NCI-H2029 (cell line): ENCODE results near the gene DNMT3B.
A peak's percentile ranks its signal among the peaks of the same experiment; 100 is the strongest.
"Not testable (repeated sequence)": the region's sequence is repeated elsewhere in the genome, so short reads cannot be mapped to it uniquely, and the experiment has no call there.

ENCODE experiments used
- DNase-seq: peaks from one replicate; lab custom pipeline; 2025; lab: John Stamatoyannopoulos, UW

DNMT3B gene

DNA sequence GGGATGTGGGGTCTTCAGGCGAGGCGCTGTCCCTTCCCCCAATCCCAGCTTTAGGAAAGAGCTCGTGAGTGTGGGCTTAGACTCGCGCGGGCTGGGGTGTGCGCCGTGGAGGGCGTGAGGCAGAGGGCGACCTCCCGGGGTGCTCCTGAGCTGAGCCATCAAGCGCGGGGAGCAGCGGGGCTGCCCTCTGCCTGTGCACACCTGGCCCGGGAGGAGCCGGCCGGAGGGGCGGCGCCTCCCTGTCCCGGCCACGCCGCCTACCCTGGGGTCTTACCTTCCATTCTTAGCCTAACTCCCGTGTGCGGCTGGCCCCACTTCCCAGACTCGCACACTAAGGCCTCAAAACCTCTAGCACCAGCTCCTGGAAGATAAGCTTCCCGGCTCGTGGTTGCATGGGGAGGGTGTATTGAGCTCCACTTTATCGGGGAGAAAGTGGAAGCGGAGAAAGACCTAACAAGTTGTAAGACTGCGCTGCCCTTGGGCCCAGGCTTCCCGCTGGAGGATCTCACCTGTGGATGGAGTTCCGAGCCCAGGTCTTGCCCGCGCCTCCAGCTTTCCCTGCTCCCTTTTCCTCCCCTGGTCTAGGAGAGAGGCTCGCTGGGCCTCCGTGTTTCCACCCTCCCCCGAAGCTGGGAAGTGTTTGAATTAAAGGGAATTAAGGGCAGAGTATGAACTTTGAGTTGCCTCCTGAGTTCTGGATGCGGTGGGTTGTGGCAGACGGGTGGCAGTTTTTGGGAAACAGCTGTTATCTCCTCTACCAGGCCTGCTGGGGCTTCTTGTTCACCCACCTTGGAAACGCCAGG, 1.2 kb downstream of the DNMT3B start:
- DNase-seq = no peak

DNA sequence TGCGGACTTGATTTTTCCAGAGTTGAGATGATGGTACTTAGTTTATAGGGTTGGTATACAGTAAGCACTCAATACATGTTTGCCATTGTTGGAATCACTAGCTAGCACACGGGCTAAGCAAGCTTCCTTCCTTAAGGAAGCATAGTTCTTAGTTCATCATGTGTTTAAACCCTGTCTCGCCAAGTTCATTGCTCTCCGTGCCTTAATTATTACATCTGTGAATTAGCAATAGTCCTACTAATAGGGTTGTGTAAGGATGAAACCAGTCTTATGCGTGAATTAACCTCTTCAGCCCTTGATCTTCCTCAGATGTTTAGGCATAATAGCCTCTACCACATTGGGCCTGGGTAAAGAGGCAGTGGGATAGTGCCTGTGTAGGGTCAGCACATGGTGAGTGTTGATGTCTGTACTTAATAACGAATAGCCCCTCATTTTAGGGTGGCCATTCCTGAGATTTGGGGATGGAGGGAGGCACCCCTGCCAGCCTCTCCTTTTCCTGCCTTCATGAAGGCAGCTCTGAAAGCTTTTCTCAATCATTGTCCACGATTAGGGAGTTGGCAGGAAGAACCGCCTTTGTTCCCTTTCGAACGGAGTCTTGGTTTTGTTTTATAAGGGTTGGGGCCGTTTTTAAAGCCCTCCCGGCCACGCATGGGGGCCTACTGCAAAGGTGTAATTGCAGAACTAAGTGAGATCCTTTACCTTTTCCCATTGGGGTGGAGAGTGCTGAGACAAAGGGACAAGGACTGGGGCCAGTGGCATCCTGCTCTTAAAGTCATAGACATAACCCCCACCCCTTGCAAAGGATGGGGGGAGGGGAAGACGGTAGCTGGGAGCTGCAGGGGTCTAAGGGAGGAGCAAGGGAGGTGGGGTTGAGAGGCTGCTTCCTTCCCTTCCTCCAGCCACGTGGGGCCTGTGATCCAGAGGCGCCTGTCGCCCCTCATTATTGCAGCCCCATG, 2.1 kb downstream of the DNMT3B start:
- DNase-seq = no peak

DNA sequence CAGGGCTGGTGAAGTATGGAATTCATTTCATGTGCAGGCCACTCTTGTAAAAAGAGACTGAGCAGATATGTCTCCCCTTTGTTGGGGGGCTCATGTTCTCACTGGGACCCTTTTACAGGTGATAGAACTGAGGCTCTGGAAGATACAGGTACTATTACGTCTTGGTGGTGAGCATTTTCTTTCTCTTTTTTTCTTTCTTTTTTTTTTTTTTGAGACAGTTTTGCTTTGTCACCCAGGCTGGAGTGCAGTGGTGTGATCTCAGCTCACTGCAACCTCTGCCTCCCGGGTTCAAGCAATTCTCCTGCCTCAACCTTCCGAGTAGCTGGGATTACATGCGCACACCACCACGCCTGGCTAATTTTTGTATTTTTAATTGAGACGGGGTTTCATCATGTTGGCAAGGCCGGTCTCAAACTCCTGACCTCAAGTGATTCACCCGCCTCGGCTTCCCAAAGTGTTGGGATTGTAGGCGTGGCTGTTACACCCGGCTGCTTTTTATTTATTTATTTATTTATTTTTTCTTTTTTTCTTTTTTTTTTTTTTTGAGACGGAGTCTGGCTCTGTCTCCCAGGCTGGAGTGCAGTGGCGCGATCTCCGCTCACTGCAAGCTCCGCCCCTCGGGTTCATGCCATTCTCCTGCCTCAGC, 3.2 kb downstream of the DNMT3B start:
- not testable (repeated sequence) for DNase-seq

DNA sequence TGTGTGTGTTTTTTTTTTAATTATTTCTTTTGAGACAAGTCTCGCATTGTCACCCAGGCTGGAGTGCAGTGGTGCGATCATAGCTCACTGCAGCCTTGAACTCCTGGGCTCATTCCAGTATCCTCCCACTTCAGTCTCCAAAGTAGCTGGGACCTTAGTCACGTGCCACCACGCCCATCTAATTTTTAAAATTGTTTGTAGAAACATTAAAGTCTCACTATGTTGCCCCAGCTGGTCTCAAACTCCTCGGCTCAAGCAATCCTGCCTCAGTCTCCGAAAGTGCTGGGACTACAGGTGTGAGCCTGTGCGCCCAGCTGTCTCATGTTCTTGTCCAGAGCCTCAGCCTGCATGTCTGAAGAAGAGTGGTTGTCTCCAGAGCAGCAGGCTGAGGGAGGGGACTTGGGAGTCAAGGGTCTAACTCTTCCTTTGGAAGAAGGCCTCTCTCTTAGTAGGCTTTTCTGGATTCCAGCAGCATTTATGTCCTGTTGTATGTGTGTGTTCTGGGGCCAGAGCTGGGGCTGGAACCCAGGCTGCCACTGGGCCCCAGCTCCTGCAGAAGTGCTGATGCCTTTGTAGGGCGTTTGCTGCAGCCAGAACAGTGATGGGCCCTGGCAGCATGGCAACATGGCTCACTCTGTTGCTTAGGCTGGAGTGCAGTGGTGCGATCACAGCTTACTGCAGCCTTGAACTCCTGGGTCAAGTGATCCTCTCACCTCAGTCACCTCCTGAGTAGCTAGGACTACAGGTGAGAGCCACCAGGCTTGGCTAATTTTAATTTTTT, 5.4 kb downstream of the DNMT3B start:
- DNase-seq = no peak

DNA sequence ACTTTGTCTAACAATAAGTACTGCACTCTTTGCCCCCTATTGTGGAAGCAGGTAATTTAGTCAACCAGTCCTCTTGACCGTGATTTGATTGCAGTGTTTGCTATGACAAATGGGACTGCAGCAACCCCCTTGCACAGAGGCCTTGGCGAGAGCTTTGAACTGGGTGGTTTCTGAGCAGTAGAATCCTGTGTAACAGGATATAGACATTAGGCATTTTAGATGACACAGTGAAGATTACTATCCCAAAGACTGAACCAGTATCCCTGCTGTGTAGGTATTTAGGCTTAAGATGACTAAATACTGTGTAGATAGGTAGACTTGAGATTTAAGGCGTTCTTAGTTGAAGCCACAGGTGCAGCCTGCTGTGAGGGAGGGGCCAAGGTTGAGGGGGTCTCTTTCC, 9.9 kb downstream of the DNMT3B start:
- no peak for DNase-seq

DNA sequence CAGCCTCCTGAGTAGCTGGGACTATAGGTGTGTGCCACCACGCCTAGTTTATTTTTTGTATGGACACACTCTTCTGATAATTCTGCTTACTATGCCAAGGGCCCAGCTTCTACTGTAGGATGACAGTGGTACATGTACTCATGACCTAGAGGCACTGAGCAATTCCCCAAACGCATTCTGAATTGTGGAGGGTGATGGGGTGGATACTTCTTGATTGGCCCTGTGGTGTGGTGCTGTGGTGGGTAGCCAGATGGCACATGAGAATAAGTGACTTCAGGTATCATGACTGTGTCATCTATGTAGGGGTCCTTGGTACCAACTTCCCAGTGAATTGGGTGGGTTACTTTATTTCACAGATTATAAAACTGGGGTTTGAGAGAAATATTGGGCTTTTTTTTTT, 11.0 kb downstream of the DNMT3B start:
- DNase-seq = no peak

DNA sequence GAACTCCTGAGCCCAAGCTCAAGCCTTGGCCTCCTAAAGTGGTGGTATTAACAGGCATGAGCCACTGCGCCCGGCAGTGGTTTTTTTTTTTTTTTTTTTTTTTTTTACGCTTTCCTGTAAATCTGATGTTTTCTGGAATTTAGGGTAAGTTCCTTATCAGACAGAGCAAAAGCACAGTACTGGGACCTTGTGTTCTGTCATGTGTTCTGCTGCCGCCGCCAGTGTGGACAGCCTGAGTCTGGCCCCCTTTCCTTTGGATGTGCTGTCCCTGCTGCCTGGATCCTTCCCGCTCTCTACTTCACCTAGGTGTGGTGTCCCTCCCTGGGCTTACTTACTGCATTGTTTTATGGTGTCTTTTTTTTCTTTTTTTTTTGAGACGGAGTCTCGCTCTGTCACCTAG, 11.7 kb downstream of the DNMT3B start:
- no peak for DNase-seq

DNA sequence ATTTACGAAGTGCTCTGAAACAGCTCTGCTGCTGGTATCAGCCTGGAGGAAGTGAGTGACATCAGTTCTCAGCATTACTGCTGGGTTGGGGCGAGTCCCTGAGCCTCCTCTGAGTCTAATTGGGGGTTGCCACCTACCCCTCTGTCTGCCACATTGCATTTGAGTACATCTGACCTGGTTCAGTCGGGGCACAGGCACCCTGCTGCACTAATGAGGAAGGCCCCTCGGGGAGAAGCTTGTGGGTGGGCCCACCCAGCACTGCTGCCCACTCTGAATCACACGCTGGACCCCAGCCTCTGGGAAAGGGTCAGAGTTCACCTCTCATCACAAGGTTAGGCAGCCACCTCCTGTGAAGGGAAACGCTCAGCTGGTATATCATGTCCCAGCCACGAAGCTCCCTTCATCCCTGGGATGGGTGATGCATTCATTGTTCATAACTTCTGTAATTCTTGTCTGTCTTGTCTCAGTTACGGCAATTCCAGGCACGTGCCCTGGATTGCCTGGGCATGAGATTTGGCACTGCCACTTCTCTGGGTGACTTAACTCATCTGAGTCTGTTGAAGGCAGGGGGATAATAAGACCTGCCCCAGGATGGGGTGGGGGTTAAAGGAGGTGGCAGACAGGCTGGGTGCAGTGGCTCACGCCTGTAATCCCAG, 13.3 kb downstream of the DNMT3B start:
- DNase-seq = no peak

DNA sequence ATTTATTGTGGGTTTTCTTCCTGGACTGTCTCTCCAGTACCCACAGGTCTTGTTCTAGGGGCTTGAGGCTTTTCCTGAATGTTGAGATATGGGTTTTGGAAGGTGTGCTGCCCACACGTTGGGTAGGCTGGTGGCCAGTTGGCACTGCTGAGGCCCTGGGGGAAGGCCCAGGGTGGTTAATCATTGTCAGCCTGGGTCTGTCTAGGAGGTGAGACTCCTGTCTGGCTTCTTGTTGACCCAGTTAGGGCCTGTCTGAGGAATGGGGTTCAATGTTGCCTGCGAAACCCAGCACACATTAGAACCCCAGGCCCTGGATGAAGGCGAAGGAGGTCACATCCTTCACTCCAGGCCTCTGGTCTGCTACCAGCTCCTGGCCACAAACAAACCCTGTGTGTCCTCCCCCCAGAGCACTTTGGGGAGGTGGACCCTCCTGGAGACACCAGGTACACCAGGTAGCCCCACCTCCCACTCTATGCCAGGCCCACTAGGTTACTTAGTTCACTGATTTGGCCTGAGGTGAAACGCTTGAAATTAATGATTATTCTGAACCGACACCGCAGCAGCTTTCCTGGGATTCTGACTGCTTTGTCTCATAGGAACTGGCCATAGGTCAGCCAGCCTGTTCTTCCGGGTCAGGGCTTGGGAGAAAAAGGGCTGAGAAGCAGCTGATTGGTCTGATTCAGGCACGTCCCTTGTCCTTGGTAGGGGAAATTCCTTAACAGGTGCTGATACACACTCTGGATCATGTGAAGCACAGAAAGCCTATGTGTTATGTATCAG, 15.2 kb downstream of the DNMT3B start:
- no peak for DNase-seq

DNA sequence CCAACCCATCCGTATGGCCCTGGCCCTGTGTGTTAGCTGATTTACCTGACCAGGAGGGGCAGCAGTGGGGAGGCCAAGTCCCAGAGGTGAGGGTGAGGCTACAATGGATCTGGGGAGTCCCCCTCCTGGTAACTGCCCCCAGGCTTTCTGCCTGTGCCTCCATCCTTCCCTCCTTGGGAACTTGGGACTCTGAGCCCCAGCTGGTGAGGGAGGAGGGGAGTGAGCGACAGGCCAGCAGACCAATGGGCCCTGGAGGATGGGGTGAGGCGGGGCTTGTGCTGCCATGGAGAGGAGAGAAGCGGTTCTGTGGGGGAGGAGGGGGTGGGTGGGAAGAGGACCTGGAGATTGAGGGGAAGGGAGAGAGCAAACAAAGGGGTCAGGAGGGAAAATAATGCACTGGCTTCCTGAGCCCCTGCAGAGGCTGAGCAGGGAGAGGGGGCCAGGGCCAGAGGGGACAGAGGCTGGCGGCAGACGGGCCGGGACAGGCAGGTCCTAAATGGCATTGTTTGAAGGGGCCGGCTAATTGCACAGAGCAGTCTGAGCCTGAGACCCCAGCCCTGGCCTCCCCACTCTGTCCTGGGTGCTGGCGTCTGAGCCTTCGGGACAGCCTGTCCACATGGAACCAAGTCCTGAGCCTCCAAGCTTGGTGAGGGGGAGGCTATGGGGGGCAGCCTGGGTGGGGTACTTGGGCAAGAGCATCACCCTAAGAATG, 17.5 kb downstream of the DNMT3B start:
- no peak for DNase-seq

DNA sequence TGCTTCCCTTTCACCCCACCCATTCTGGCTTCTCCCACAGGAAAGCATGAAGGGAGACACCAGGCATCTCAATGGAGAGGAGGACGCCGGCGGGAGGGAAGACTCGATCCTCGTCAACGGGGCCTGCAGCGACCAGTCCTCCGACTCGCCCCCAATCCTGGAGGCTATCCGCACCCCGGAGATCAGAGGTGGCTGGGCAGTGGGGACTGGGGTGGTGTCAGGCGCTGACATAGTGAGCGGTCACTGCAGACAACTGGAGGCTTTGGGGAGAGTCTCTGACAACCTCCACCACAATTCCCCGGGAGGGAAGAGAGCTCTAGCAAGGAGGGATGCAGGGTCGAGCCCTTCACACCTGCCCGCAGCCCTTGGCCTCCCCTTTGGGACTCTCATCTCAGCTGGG, 18.1 kb downstream of the DNMT3B start:
- no peak for DNase-seq

DNA sequence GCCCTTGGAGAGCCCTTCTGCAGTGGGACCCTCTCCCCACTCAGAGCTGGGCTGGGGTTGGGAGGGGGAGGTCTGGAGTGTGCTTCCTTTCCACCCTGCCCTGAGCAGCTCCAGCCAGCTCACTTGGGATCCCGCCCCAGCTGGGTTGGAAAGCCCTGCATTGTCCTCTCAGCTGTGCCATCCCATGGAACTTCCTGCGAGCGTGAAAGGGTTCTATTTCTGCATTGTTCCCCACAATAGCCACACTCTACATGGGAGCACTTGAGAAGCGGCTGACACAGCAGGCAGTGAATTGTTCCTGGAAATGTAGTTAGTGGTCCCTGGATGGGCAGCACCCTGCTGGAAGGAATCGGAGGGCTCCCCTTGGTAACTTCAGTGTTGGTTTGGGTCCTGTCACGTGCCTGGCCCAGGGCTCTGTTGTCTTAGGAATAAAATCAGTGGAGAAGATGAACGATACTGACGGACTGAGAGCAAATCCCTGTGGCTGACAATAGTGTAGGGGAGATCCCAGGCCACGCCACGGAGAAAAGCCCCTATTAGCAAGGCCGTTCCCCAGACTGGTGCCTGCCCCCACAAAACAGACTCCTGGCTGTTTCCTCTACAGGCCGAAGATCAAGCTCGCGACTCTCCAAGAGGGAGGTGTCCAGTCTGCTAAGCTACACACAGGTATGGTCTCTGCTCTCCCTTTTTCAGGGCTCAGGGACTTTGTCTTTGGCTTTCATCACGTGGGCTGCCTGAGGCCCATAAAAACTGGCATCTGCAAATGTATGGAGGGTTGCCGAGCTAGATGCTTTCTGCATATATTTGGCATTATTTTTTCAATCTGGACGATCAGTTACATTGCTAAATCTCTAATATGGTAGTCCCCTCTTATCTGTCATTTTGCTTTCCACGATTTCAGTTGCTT, 18.8 kb downstream of the DNMT3B start:
- DNase-seq = no peak

DNA sequence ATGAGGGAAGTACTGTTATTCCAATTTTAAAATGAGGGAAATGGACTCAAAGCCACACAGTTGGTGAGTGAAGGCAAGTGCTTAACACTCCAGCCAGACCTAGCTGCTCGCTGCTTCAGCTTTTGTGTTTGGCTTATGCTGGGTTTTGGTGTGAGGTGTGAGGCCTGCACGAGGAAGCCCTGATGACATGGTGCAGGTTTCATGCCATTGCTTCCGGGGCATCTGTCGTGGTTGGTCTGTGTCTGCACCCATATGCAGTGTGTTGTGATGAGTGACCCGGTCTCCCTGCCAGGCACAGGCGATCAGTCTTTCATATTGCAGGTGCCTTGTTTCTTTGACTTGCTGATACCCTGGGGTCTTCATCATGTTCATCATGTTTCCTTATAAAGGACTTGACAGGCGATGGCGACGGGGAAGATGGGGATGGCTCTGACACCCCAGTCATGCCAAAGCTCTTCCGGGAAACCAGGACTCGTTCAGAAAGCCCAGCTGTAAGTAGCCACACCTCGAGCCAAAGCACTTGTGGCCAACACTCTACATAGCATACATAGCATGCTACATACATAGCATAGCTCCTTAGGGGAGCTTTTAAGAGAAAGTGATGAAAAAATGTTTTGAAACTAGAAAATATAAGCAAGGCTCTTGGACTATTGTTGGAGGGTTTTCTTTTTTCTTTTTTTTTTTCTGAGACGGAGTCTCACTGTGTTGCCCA, 22.3 kb downstream of the DNMT3B start:
- no peak for DNase-seq

DNA sequence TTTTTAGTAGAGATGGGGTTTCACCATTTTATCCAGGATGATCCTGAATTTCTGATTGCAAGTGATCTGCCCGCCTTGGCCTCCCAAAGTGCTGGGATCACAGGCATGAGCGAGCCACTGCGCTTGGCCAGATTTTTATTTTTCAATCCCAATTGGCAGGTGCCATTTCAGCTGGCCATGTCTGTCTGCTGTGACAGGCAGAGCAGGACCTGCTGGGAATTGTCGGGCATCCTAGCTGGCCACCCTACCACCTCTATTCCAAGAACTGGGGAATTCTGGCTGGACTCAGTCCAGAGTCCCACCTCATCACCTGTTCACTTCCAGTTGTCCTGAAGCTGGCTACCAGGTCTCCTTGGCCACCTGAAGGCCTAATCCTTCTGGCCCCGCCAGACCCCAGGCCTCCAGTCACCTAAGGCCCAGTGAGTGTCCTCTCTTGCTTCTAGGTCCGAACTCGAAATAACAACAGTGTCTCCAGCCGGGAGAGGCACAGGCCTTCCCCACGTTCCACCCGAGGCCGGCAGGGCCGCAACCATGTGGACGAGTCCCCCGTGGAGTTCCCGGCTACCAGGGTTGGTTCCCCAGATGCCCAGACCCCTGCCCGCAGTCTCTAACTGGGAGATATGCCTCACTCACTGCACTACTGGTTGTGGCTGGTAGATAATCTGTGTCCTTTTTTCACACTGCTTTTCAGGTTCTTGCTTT, 24.0 kb downstream of the DNMT3B start:
- DNase-seq = no peak

DNA sequence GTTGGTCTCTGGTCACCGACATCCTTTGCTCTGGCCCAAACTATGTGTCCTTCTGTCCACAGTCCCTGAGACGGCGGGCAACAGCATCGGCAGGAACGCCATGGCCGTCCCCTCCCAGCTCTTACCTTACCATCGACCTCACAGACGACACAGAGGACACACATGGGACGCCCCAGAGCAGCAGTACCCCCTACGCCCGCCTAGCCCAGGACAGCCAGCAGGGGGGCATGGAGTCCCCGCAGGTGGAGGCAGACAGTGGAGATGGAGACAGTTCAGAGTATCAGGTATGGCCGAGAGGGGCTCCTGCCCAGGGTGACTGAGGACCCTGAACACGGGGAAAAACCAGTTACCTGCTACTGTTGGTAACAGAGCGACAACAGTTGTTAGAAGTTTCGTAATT, 25.0 kb downstream of the DNMT3B start:
- no peak for DNase-seq

DNA sequence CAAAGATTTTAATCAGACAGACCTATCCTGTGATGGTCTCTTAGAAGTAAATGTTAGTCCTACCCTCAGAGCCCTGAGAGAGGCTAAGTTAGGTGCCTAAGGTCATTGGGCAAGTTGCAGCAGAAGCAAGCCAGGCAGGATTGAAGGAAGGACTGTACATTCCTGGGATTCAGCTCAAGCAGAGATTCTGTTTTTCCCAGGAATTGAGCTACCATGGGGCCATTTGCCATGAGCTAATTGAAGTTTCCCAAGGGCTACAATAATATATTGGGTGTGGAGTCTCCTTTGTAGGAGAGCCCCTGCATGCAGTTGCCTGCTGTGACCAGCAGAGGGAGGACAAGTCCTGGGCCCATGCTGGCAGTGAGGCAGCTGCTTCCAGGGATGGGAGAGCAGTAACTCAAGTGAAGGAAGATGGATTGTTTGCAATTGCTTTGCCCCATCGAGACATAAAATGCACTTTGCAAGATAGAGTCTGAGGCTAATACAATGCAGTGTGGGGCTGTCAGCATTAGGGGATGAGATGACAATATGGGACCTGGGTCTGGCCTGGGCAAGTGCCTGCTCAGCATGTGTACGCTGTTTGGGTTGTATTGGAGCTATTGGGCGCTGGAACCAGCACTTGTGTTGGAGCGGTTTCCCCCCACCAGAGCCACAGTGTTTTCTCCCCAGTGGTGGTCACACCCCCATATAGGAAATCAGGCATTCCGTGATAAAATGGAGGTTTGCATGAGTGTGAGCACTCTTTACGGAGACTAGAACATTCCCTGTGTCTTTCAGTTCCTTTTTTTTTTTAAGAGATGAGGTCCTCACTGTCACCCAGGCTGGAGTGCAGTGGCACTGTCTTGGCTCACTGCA, 27.9 kb downstream of the DNMT3B start:
- DNase-seq = peak; percentile 33

DNA sequence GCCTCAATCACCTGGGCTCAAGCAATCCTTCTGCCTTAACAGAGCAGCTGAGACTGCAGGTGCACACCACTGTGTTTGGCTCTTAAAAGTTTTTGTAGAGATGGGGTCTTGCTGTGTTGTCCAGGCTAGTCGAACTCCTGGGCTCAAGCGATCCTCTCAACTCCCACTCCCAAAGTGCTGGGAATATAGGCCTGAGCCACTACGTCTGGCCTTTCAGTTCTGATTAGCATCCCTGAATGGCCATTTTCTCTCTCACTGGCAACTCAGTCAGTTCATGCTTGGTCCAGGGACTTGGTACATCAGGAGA, 28.5 kb downstream of the DNMT3B start:
- DNase-seq = no peak
